NCI-H2196 treated with DMSO at 0.1 percent for 48 hours (cell line): ENCODE measurements around the gene STAB2.

Experiments
- DNase-seq: peaks from one replicate; lab custom pipeline; 2025; ENCODE audit not compliant: unreplicated experiment; lab: John Stamatoyannopoulos, UW

The STAB2 gene

DNA sequence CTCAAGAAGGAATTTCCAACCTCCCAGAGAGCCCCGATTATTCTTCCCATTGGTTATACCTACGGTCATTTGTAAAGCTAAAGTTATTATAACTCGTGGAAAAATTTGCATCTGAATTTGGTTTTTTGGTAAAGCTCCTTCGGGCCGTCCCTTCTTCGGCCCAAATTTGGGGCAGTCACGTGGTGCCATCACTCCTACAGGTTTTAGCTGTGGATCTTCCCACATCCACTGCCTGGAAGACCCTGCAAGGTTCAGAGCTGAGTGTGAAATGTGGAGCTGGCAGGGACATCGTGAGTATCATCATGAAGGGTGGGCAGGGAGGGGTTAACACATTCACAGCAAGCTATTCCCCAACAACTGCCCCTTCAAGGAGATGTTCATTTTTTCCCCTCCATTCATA is 148.2 kb downstream of the STAB2 start:
- DNase-seq, result no peak

DNA sequence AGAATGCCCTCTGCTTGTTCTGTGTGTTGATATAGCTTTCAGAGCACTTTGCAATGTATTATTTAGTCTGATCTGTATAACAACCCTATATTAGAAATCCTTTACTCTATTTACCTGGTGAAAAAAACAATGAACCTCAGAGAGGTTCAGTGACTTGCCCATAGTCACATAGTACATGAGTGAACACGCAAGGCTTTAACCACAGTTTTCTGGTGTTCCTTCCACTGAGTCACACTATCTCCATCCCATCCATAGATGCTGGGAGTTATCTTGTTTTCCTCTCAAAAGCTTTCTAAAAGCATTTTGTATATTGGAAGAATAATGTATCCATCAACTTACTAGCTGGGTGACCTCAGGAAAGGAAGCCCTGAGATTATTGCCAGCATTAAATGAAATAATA is 149.5 kb downstream of the STAB2 start:
- DNase-seq, result no peak

DNA sequence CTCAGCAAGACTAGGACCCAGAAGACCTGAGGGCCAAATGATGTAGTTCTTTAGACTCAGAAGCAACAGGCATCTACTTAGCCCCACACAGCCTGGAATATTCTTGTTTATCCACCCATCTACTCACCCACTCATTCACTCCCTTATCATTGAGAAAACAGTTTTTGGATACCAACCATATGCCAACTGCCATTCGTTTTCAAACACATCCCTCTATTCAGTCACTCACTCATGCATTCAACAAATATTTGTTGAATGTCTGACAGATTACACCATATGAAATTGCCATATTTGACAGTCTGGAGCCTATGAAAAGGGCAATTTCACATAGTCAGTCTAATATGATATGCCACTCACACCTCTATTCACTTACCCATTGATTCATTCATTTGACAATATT is 150.8 kb downstream of the STAB2 start:
- DNase-seq, result no peak

DNA sequence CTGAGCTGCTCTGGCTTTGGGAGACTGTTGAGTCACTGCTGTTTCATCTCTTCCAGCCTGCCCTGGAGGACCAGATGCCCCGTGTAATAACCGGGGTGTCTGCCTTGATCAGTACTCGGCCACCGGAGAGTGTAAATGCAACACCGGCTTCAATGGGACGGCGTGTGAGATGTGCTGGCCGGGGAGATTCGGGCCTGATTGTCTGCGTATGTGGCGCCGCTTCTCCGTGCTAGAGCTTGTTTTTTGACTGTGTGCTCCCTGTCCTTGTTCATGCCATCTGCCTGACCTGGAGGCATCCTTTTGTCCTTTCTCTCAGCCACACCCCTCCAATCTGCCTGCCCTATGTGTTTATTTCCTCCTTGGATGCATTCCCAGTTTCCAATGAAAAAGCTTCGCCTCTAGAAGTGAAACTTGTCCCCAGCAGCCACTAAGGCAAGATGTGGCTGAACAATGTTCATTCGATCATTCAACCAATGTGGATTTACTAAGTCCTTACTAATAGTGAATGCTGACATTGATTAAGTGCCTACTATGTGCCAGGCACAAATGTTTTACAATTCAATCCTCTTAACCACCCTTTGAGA is 155.4 kb downstream of the STAB2 start:
- peak; percentile 78 for DNase-seq

DNA sequence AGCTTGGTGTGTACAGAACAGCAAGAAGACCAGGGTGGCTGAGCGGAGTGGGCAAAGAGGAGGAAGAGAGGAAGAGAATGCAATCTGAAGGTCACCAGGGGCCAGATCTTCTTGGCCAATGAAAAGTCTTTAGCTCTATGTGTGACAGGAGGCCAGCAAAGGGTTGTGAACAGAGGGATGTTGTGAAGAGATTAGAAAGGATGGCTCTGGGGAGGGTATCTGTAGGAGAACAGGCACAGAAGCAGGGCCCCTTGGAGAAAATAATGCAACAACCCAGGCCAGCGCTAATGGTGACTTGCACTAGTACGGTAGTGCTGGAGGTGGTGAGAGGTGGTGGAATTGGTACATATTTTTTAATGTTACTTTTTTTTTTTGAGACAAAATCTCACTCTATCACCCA is 156.7 kb downstream of the STAB2 start:
- DNase-seq, result no peak

DNA sequence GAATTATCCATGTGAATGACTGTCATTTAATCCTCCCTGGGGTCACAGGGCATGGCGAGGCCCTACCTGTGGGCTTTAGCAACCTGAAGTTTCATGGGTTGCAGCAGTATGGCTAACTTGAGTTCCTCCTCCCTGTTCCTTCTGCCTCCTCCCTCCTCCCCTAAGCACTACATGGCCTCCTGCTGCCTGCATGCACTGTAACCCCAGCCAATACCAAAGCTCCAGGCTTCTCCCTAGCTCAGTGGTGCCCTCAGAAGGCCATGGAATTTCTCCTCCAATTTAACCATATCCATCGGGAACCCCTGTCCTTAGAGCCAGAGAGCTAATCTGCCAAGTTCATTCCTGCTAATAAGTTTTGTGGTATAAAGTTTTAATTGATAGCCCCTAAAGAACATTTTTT is 158.9 kb downstream of the STAB2 start:
- DNase-seq, result no peak

DNA sequence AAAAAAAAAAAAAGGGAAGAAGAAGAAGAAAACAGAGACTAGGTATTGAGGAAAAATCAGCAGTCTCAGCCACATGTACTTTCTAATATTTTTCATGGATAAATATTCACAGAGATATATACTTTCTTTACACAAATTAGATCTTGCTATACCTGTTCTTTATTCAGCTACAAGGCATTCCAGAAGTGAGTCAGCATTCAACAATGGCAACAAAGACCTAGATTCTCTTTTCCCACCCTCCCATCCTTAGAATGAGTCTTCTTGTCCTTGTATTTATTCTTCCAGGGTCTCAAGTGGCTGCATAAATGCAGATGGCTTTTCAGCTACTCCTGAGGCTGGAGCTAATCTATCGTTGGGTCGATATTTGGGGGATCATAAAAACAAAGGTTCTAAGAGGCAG is 160.9 kb downstream of the STAB2 start:
- DNase-seq, result no peak

DNA sequence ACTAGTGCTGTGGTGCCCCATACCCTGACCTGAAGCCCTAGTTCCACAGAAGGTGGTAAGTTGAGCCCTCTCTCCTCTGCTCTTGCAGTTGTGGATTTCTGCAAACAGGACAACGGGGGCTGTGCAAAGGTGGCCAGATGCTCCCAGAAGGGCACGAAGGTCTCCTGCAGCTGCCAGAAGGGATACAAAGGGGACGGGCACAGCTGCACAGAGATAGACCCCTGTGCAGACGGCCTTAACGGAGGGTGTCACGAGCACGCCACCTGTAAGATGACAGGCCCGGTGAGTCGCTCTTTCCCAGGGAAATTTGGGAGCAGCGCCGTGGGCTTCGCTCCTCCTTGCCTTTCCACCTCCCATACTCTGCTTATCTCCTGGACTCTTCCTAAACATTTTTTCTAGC is 161.8 kb downstream of the STAB2 start:
- DNase-seq, result no peak

DNA sequence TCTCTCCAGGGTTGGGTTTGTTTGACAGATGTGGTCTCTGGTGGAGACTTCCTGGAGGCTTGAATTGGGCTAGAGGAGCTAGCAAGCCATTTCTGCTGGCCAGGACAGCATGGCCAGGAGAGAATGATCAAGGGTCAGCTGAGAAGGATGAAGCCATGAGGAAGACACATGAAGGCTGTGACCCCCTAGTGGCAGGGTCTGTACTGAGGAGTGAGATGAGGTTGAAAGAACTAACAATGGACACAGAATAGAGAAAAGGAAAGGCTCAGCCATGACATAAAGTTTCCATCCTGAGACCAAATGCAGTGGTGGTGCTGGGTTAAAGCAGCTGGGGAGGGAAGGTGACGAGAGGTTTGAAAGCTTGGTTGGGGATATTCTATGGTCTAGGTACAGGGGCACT is 164.1 kb downstream of the STAB2 start:
- no peak for DNase-seq

DNA sequence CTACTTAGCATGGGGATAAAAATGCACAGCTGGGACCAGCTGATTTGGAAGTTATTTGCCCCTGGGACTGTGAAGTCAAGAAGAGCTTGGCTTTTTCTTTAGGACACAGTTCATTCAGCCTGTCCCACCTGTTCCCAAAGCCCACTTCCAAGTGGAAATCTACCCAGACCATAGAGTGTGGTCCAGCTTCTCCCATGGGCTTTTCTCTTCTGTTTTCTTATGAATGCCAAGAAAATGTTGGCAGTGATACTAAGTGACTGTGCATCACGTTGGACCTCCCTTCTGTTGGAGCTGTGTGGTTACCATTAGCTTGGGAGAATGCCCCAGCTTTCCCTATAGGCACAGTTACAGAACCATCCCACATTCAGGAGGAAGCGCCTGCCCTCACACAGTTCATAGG is 164.5 kb downstream of the STAB2 start:
- DNase-seq, result no peak

DNA sequence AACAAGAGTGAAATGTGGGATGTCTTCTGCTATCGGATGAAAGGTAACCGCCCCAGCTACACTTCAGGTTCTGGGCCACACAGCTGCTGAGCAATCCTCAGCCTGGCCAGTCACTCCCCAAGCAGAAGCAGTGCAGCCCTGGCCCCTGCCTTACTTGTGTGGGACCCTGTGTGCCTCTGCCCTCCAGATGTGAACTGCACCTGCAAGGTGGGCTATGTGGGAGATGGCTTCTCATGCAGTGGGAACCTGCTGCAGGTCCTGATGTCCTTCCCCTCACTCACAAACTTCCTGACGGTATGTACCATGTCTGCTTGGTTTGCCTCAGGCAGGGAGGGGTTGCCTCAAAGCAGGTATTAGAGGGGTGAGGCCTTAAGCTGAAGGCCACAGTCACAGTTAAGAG is 168.4 kb downstream of the STAB2 start:
- DNase-seq, result no peak

DNA sequence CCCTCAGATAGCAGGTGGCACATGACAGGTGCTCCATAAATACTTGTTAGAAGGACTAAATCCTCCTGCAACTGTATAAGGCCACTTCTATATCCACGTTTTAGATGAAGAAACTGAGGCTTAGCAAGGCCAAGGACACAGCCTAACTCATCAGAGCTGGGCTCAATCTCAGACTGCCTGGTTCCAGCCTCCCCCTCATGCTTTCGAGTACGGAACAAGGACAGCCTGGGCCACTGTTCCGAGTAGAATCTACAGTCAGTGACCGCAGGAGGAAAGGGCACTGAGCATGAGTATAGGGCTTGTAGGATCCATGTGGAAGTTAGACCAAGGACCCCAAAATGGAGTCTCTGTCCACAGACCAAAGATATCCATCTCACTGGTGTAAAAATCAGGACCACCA is 169.4 kb downstream of the STAB2 start:
- no peak for DNase-seq

DNA sequence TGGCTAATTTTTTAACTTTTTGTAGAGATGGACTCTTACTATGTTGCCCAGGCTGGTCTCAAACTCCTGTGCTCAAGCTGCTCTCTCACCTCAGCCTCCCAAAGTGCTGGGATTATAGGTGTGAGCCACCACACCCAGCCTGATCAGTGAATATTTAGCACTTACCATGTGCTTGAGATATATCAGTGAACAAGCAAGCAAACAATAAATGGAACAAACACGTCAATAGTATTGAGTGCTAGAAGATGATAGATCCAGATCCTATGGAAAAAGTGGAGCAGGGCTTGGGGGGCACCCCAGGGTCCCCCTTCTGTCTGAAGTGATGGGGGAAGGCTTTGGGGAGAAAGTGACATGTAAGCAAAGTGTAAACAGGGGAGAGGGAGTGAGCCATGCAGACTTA is 170.2 kb downstream of the STAB2 start:
- DNase-seq, result no peak

DNA sequence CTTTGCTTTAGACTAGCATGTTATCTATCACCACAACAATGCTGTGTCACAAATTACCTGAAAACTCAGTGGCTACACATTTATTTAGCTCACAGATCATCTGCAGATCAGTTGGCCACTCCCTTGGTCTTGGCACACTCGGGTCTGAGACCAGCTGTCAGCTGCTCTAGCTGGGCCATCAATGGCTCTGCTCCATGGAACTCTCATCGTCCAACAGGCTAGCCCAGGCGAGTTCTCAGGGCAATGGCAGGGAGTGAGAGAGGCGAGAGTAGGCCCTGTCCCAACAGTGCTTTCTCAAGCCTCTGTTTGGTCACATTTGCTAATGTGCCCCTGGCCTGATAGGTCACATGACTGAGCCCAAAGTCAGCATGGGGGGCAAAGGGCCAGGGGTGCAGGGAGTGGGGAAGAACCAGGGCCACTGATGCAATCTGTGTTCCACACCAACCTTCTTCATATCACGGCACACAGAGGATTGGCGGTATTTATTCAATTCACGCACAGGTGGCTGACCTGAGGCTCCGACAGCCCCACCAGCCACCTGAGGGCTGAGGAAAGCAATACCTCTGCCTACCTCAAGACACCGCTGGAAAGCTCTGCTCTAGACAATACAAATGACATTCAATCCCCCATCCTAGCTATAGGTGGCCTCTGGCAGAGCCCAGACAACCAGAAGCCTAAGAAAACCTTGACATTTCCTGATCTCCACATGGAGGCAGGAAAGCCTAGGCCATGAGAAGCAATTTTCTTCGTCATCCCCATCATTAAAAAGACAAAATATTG is 171.4 kb downstream of the STAB2 start:
- DNase-seq, result no peak

DNA sequence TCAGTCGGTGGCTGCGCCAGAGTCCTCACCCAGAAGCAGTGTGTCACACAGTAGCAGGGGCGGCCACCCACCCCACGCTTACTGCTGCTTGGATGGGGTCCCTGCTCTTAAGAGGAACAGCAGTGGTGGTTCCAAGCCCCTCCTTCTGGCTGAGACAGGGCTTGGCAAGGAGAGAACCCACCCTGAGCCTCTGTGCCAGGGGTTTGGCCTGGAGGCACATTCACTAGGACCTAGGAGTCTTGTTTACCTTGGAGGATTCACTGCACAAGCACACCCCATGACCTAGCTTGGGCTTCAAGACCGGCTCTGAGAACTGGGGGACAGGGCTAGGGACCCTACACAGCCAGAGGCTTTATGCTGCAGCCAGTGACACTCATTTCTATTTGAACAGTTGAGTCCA is 175.4 kb downstream of the STAB2 start:
- no peak for DNase-seq

DNA sequence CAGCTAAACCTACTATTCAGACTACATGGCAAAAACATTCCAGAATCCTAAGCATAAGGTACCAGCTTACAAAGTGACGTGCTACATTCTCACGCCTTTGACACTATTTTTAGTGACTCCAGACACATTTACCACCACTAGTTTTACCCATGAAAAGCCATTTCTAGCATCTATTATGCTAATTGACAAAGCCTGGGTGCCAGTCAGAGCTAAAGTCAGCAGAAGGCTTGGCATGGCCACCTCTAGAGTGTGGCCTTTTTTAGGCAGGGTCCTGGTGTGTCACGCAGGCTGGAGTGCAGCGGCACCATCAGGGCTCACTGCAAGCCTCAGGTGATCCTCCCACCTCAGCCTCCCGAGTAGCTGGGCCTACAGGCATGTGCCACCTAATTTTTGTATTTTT is 178.2 kb downstream of the STAB2 start:
- DNase-seq, result no peak

DNA sequence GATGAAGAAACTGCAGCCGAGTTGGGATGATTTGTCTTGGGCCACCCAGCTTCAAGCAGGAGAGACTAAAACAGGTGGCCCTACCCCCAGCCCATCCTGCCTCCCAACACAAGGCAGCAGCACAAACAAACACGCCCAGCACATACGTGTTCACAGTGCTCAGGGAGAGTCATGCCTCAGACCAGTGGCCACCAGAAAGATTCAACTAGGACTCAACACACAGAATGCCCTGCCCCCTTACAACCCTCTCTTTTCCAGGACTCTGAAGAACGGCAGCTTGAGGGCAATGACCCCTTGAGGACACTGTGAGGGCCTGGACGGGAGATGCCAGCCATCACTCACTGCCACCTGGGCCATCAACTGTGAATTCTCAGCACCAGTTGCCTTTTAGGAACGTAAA is 179.0 kb downstream of the STAB2 start:
- DNase-seq, result no peak

DNA sequence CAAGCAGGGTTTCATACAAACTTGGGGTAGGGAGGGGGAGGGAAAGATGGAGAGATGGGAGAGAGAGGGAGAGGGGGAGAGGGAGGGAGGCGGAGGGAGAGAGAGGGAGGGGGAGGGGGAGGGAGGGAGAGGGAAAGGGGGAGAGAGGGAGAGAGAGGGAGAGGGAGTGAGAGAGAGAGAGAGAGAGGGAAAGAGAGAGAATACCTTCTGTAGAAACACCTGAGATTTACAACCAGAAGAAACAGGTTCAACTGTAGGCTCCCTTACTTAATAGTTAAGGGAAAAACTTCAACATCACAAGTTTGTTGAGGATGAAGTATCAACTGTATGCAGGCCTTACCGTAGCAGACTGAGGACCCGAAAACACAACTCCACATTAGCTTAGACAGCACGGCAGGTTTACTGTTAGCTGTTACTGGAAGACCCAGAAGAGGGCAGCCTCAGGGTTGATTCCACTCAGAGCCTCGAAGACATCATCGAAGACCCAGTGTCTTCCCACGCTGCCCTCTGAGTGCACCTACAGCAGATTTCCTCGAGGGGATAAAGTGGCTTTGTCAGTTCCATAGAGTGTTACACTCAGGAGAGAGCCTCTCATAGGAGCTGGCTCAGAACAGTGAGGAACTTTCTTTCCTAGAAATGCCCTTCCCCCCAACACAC is 181.5 kb downstream of the STAB2 start:
- no peak for DNase-seq

DNA sequence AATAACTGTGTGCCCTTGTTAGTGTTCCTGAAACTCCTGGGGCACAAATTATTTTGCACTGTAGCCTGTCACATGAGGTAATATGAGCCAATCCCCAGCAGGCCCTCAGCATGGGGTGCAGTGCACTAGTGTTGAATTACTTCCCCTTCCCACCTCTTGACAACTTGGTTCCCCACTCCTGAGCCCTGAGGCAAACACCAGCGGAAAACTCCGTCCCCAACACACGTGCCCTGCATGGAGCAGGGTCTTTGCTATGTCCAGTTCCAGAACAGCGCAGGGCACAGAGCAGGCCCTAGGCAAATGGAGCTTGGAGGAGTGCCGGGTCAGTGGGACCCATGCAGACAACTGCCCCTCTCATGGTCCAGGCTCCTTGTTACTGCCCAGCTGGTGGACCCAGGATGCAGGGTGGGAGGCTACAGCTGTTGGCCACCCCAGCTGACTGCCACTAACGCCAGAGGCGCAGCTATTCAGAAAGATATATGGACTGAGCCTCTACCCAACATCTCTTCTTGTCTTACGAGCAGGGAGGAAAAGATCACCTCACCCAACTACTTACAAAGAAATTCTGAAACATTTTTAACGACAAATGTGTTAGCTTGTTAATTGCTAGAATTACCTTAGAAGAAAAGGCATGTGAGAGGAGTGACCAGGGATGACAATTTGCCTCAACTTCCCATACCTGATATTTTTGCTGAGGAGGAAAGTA is 182.3 kb downstream of the STAB2 start:
- DNase-seq, result no peak

DNA sequence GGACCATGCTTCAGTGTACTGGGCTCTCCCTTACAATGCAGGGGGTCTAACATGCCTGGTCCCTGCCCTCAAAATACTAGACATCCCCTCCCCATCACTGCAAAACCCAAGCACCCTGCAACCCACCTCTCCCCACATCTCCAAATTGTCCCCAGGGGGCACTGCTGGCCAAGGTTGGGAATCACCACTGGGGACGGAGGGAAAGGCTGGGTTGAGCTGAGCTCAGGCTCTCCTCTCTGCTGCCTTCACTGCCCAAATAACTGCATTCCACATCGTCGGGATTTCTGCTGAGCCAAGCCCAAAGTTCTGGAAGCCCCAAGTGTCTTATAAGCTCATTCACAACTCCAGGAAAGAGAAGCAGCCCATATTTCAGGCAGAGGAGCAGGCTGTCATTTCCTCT is 184.4 kb downstream of the STAB2 start:
- DNase-seq, result no peak

DNA sequence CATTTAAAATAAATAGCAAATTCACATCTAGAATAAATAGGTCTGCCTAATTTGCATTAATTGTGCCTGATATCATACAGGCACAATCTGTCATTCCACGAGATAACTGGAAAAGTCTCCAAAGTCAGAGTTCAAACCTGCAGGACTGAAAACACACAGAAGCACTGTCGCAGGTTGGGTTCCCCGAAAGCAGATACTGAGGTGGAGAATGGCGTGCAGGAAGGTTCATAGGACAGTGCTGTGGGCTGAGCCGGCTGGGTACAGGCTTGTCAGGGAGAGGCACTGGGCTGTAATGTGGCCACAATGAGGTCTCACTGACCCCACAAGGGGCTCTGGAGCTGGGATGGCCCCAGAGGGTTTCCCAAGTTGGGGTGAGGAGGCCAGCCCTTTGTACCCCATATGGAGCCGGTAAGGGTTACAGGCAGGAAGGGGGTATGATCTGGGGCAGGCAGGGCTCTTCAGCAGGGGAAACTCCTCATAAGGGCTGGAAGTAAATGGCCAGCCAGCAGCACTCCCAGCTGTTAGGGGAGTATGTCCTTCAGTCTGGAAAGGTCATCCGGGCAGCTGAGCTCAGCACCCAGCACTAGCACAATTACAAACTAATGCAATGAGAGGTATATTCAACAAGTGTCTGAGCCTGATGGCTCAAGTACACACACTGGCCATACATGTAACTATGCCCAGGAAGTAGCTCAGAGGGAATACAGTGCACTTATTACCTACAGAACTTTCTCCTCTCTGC is 185.5 kb downstream of the STAB2 start:
- no peak for DNase-seq
